Upper lobe of left lung (tissue), 6 donors: ENCODE measurements around the gene SALL1. TPM values are rescaled to one million over a fixed set of nuclear protein-coding genes. Genes with fewer than 3 reads are reported as not detected.
A peak's percentile ranks its signal among the peaks of the same experiment; 100 is the strongest.

Experiments used
- ATAC-seq, 2 donors: fragments of 200-7000 bp; cut with Tn5 transposase; one replicate each; pipeline ENCODE4 v1.9.1; 2022; ENCODE audit warnings: mild to moderate bottlenecking in 2 of 2, moderate library complexity in 2 of 2; ENCODE audit not compliant: low FRiP score in 2 of 2
- DNase-seq, 2 donors: peaks; one replicate each; pipeline ENCODE4 v3.0.0-alpha.2; 2019 to 2020
- H3K27ac ChIP-seq, 4 donors: fragments of 200-600 bp; sonication (generic); one replicate each; pipeline ENCODE4 v1.5.1; 2016 to 2019
- H3K27me3 ChIP-seq, 4 donors: fragments of 200-600 bp; sonication (generic); one replicate each; pipeline ENCODE4 v1.5.1; 2017 to 2019
- H3K36me3 ChIP-seq, 4 donors: fragments of 200-600 bp; sonication (generic); one replicate each; pipeline ENCODE4 v1.5.1; 2016 to 2019
- H3K4me1 ChIP-seq, 4 donors: fragments of 200-600 bp; sonication (generic); one replicate each; pipeline ENCODE4 v1.5.1; 2018 to 2019
- H3K4me3 ChIP-seq, 4 donors: fragments of 200-600 bp; sonication (generic); one replicate each; pipeline ENCODE4 v1.5.1; 2017 to 2019; ENCODE audit warnings: mild to moderate bottlenecking in 2 of 4, moderate library complexity in 1 of 4
- H3K9me3 ChIP-seq, 4 donors: fragments of 200-600 bp; sonication (generic); one replicate each; pipeline ENCODE4 v1.5.1; 2018 to 2019
- EP300 ChIP-seq, 4 donors: sonication (generic); formaldehyde crosslinking; IDR thresholded peaks; one replicate each; pipeline ENCODE4 v1.5.1; 2017; ENCODE audit warnings: antibody characterized with exemption in 4 of 4, control low read depth in 2 of 4
- POLR2A ChIP-seq, 4 donors: fragments of 450-650 bp; IDR thresholded peaks; one replicate each; pipeline ENCODE4 v1.5.1; 2016 to 2017; ENCODE audit warnings: antibody characterized with exemption in 4 of 4, mild to moderate bottlenecking in 2 of 4
- POLR2AphosphoS5 ChIP-seq, 2 donors: sonication (generic); formaldehyde crosslinking; IDR thresholded peaks; one replicate each; pipeline ENCODE4 v1.5.1; 2017; ENCODE audit warnings: antibody characterized with exemption in 2 of 2
- WGBS, 2 donors: methylation state at CpG; one replicate each; pipeline ENCODE4 v1.1.5; 2017 to 2018; 5-methylcytosine and 5-hydroxymethylcytosine counted together
- total RNA-seq, 6 donors: library from RNA; depleted of rRNA in 4 of 6; stranded (reverse); fragments of >200 nt in 4 of 6; gene quantifications; one replicate each; pipeline versions ENCODE4 v1.1.0 to v1.2.1, GENCODE V29; 2016 to 2021
- TF ChIP-seq, protein P1 (sequence below), 6 experiments: fragments of 450-650 bp in 4 of 6; fragments of 200-600 bp in 2 of 6; sonication (generic) in 2 of 6; IDR thresholded peaks; one replicate each; pipeline ENCODE4 v1.5.1; 2016 to 2019; ENCODE audit warnings: antibody characterized with exemption in 6 of 6
- donor health status: DM: no; HTN: no; CAD: no; lungs with moderate emphysema.
- donor health status: DM: no; HTN: yes; CAD: no; lungs with severe emphysema.

Gene SALL1
- total RNA-seq, 6 donors from 2014 or later, result 0.10 to 0.23 TPM; not detected in 4

- TF ChIP-seq, protein P1, sequence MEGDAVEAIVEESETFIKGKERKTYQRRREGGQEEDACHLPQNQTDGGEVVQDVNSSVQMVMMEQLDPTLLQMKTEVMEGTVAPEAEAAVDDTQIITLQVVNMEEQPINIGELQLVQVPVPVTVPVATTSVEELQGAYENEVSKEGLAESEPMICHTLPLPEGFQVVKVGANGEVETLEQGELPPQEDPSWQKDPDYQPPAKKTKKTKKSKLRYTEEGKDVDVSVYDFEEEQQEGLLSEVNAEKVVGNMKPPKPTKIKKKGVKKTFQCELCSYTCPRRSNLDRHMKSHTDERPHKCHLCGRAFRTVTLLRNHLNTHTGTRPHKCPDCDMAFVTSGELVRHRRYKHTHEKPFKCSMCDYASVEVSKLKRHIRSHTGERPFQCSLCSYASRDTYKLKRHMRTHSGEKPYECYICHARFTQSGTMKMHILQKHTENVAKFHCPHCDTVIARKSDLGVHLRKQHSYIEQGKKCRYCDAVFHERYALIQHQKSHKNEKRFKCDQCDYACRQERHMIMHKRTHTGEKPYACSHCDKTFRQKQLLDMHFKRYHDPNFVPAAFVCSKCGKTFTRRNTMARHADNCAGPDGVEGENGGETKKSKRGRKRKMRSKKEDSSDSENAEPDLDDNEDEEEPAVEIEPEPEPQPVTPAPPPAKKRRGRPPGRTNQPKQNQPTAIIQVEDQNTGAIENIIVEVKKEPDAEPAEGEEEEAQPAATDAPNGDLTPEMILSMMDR (IDR thresholded peaks at IDR 0.05), result no peak
- TF ChIP-seq EP300 (IDR thresholded peaks at IDR 0.05) (no peak), POLR2A (IDR thresholded peaks at IDR 0.05) (no peak), POLR2AphosphoS5 (IDR thresholded peaks at IDR 0.05) (no peak)
- Histone ChIP-seq H3K4me3 (no peak overlapping the region), H3K4me1 (peaks cover 0 to 5% (median 0%) of the 10 kb centered on the region in 4 donors), H3K36me3 (no peaks in the 10 kb centered on the region), H3K27me3 (peaks cover 0 to 13% (median 6%) of the 10 kb centered on the region in 4 donors), H3K27ac (no peak overlapping the region), H3K9me3 (no peaks in the 10 kb centered on the region)
- 86 to 88% methylated on average over 18 of the region's 18 CpGs for WGBS, 2 donors
- ATAC-seq (no peak), DNase-seq (no peak)
Observed at GRCh38 chr16:51137097-51137496, 14.0 kb downstream of the SALL1 start.

DNA sequence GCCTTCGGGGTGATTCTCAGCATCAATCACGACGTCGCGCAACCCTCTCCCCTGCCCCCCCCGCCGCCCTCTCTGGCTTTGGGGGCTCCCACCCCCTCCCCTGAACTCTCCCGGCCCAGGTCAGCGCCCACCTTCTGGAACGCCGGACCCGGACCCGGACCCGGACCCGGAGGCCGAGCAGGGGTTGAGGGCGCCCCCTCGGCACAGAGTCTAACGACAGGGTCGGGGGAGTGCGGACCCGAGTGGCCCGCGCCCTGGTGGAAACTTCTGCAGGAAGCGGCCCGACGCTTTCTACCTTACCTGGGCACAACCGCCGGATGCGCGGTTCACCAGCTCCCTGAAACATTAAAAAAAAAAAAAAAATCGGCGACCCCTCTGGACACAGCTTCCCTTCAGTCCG is 16.2 kb downstream of the SALL1 start:
- no peaks in the 10 kb centered on the region for H3K9me3 ChIP-seq
- no peak overlapping the region for H3K4me3 ChIP-seq
- H3K36me3 ChIP-seq, result no peaks in the 10 kb centered on the region
- peaks cover 0 to 5% (median 0%) of the 10 kb centered on the region in 4 donors for H3K4me1 ChIP-seq
- DNase-seq (peak in 1 of 2 donors; percentile 75), ATAC-seq (no peak)
- WGBS, 2 donors, result 33 to 37% methylated on average over 18 to 28 of the region's 34 CpGs
- no peak for TF ChIP-seq EP300 (IDR thresholded peaks at IDR 0.05)
- TF ChIP-seq, protein P1 (IDR thresholded peaks at IDR 0.05), result no peak
- H3K27ac ChIP-seq, result no peak overlapping the region
- H3K27me3 ChIP-seq, result peaks cover 0 to 13% (median 6%) of the 10 kb centered on the region in 4 donors

DNA sequence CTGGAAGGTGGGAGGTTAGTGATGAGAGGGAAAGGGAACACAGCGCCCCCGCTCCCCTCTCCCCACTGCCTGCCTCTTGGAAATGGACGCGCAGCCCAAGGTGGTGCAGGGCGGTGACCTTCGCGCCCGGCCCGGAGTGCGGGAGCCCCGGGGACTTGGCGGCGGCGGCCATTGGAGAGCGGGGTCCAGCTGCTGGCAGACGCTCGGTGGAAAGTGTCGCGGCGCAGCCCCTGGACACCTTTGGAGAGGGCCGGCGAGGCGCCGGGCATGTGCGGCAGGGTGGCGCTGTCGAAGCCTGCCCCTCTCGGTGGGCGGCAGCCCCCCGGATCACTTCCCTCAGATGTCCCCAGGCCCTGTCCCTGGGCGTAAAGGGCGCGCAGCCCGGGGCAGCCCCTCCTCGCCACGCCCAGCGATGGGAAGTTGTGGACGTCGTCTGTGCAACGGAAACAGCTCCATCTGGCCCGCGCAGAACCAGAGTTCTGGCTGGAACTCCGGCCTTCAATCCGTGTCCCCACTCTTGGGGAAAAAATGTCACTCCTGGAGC is 16.7 kb downstream of the SALL1 start:
- Histone ChIP-seq H3K4me3 (no peak overlapping the region), H3K36me3 (no peaks in the 10 kb centered on the region), H3K27me3 (peaks cover 0 to 13% (median 6%) of the 10 kb centered on the region in 4 donors), H3K4me1 (peaks cover 0 to 5% (median 0%) of the 10 kb centered on the region in 4 donors), H3K9me3 (no peaks in the 10 kb centered on the region), H3K27ac (no peak overlapping the region)
- TF ChIP-seq POLR2AphosphoS5 (IDR thresholded peaks at IDR 0.05) (no peak), POLR2A (IDR thresholded peaks at IDR 0.05) (no peak), EP300 (IDR thresholded peaks at IDR 0.05) (no peak)
- TF ChIP-seq, protein P1 (IDR thresholded peaks at IDR 0.05), result no peak
- WGBS, 2 donors, result 1 to 6% methylated on average over 17 to 28 of the region's 44 CpGs
- ATAC-seq (peak in 1 of 2 donors; percentile 19), DNase-seq (peak in 1 of 2 donors; percentile 72)

DNA sequence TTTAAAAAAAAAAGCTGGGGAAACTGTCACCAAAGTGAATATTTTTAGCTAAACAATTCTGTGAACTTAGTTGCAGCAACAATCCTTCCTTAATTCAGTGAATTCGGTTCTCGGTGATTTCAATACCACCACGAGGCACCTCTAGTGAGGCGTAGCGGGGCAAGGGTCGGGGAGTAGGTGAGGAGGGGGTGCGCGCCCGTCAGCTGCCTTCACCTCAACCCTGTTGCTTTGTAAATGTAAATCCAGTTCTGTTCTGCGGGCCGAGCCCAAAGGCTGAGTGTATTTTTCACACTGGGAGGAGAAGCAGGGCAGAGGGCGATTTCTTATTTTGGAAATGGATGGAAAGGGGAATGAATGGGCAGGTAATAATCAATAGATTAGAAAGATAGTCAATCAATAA is 17.4 kb downstream of the SALL1 start:
- no peak for DNase-seq
- peaks cover 0 to 13% (median 6%) of the 10 kb centered on the region in 4 donors for H3K27me3 ChIP-seq
- H3K4me1 ChIP-seq, result peaks cover 0 to 5% (median 0%) of the 10 kb centered on the region in 4 donors
- no peak for ATAC-seq
- no peak overlapping the region for H3K4me3 ChIP-seq
- H3K9me3 ChIP-seq, result no peaks in the 10 kb centered on the region
- H3K36me3 ChIP-seq, result no peaks in the 10 kb centered on the region
- H3K27ac ChIP-seq, result no peak overlapping the region
- WGBS, 2 donors, result 12 to 16% methylated on average over 12 of the region's 12 CpGs
- TF ChIP-seq POLR2A (IDR thresholded peaks at IDR 0.05), result no peak

DNA sequence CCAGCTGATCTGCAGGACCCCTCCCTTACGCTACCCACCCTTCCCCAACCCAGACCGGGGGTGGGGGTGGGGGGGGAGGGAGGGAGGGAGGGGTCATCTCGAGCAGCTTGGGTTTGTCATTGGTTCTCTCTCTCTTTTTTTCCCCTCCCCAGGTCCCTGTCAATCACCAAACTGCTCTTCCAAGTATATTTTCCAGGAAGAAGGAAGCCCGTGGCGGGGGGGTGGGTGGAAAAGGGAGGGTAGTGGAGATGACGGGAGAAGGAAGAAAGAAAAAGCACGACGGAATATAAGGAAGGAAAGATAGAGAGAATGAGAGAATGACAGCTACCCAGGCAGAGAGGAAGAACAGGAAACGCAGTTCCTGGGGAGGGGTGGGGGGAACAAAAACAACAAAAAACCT is 17.9 kb downstream of the SALL1 start:
- DNase-seq (no peak), ATAC-seq (no peak)
- Histone ChIP-seq H3K4me3 (no peak overlapping the region), H3K27ac (no peak overlapping the region), H3K9me3 (no peaks in the 10 kb centered on the region), H3K27me3 (peaks cover 0 to 13% (median 6%) of the 10 kb centered on the region in 4 donors), H3K4me1 (peaks cover 0 to 5% (median 0%) of the 10 kb centered on the region in 4 donors), H3K36me3 (no peaks in the 10 kb centered on the region)
- WGBS, 2 donors, result 4 to 5% methylated on average over 9 of the region's 9 CpGs
- no peak for TF ChIP-seq POLR2AphosphoS5 (IDR thresholded peaks at IDR 0.05)
- no peak for TF ChIP-seq POLR2A (IDR thresholded peaks at IDR 0.05)
- TF ChIP-seq, protein P1 (IDR thresholded peaks at IDR 0.05), result no peak
- TF ChIP-seq EP300 (IDR thresholded peaks at IDR 0.05), result no peak
